Activated effector memory CD4-positive, alpha-beta T cell treated with Interleukin-2 at 50 U/mL for 16 hours (primary cell): Measurements from ENCODE around the gene VSTM2L.

Experiments used
- DNase-seq: peaks from one replicate; pipeline ENCODE4 v3.0.0-alpha.2; 2020

VSTM2L gene

GRCh38 chr20:37971561-37972127 is 68.7 kb downstream of the VSTM2L start:
- no peak for DNase-seq

- DNase-seq = no peak
Measured at GRCh38 chr20:37972256-37973058, 69.5 kb downstream of the VSTM2L start.

GRCh38 chr20:37973059-37973910 is 70.4 kb downstream of the VSTM2L start:
- no peak for DNase-seq

GRCh38 chr20:37976887-37977286 is 74.0 kb downstream of the VSTM2L start:
- no peak for DNase-seq

- DNase-seq = no peak
Measured at GRCh38 chr20:37977338-37977737, 74.4 kb downstream of the VSTM2L start.

- no peak for DNase-seq
Measured at GRCh38 chr20:37977786-37978185, 74.9 kb downstream of the VSTM2L start.

- DNase-seq = no peak
Measured at GRCh38 chr20:37979021-37979985, 76.4 kb downstream of the VSTM2L start.

GRCh38 chr20:37980383-37980782 is 77.5 kb downstream of the VSTM2L start:
- no peak for DNase-seq

GRCh38 chr20:37980876-37981275 is 77.9 kb downstream of the VSTM2L start:
- no peak for DNase-seq

- DNase-seq = no peak
Measured at GRCh38 chr20:37981568-37981967, 78.6 kb downstream of the VSTM2L start.

GRCh38 chr20:37983286-37983685 is 80.4 kb downstream of the VSTM2L start:
- DNase-seq = no peak

- no peak for DNase-seq
Measured at GRCh38 chr20:37984018-37984785, 81.3 kb downstream of the VSTM2L start.

GRCh38 chr20:37986044-37986858 is 83.3 kb downstream of the VSTM2L start:
- no peak for DNase-seq

GRCh38 chr20:37986873-37987601 is 84.1 kb downstream of the VSTM2L start:
- DNase-seq = no peak

- no peak for DNase-seq
Measured at GRCh38 chr20:37987602-37988290, 84.8 kb downstream of the VSTM2L start.

- no peak for DNase-seq
Measured at GRCh38 chr20:37988306-37988954, 85.5 kb downstream of the VSTM2L start.

- no peak for DNase-seq
Measured at GRCh38 chr20:37989601-37990295, 86.8 kb downstream of the VSTM2L start.

- peak; percentile 13 for DNase-seq
Measured at GRCh38 chr20:37990571-37991151, 87.7 kb downstream of the VSTM2L start.
